GM18498 (cell line): ENCODE data around the gene KIFC3.
"Not testable (repeated sequence)": the region's sequence is repeated elsewhere in the genome, so short reads cannot be mapped to it uniquely, and the experiment has no call there.

ENCODE experiments used
- ATAC-seq: cut with Tn5 transposase; IDR thresholded peaks from one replicate; pipeline ENCODE4 v1.9.1; 2021; ENCODE audit warnings: mild to moderate bottlenecking, moderate library complexity; ENCODE audit not compliant: unreplicated experiment

The KIFC3 gene

GRCh38 chr16:57807252-57807967 lies 5.1 kb upstream of the KIFC3 start:
- no peak for ATAC-seq

- no peak for ATAC-seq
Measured at GRCh38 chr16:57805176-57805575, 2.9 kb upstream of the KIFC3 start.

DNA sequence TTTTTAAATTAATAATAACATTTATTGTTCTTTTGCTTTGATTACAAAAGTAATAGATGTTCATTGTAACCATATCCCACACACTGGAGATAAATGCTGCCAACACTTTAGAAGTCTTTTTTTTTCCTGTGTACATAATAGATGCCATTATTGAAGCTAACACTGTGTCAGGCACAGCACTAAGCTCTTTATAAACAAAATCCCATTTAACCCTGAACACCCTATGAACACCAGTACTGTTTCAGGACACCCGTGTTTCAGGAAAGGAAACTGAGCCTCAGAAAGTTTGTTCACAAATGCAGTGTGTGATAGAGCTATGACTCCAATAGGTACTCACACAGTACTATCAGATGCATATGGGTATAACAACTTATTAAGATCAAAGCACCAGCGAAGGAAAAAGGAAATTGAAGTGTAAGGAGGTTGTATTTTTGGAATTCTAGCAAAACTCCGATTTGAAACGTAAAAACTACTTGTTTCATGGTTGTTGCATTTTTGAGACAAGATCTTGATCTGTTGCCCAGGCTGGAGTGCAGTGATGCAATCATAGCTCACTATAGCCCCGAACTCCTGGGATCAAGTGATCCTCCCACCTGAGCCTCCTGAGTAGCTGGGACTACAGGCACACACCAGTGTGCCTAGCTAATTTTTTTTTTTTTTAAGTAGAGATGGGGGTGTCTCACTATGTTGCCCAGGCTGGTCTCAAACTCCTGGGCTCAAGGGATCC lies 2.0 kb upstream of the KIFC3 start:
- ATAC-seq, result no peak

DNA sequence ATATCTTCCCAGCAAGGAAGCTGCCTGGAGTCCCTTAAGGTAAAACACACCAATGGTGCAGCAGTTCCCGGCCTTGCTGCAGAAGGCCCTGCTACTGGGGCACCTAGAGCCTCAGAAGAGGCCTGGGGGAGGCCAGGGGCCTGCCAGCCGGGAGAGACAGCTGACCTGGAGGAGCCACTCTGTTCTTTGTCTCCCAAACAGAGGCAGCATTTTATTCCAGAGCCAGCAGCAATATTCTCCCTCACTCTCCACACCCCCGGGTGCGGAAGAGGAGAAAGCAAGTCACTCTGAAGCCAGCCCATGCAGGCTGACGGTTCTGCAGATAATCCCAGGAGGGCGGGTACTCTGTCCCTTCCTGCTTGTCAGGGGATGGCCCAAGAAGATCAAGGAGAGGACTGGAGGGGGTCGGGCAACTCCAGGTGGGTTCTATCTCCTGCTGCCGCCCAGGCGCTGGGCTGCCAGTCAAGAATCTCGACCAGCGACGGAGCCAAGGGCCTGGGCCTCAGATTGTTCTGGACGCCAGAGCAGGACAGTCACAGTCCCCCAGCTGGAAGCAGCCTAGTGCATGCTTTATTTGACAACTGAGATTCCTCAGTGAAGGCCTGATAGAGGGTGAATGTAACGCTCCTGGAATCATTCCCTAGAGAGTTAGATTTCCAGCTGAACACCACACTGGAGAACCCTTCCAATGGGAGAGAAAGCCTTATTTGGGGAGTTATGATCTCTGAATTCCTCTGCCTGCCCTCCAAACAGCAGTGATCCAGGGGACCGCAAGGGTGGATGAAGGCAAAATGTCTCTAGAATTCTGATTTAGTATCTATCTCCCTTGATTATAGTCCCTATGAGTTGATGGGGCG lies 1.1 kb upstream of the KIFC3 start:
- ATAC-seq, result no peak

GRCh38 chr16:57801809-57802340 lies 416 bp downstream of the KIFC3 start:
- ATAC-seq, result no peak

DNA sequence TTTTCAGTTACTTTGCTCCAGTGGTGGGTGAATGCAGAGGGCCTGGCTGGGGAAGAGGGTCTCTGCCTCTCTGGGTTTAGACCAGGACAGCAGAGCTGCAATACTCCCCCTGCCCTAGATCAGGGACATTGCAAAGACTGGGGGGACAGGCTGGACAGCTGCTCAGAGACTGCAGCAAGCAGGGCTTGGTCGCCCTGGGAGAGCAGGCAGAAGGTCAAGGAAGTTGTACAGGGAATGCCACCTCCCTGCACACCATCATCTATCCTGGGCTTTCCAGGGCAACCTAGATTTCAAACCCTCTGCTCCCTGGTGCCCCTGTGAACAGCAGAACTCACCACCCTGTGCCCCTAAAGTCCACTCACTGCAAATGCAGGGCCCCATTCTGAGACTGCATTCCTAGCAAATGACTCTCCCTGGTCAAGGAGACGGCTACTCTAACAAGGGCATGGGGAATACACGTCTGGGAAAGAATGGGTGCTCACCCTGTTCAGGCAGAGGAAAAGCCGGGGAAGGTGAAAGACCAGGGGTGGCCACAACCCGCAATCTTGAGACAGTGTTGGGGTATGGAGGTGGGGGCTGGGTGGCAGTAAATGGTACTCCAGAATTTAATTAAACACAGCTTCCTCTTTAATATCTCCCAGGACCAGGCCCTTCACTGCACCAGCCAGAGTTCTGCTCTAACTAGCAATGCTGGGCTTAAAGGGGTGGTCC lies 1.0 kb downstream of the KIFC3 start:
- ATAC-seq, result no peak

DNA sequence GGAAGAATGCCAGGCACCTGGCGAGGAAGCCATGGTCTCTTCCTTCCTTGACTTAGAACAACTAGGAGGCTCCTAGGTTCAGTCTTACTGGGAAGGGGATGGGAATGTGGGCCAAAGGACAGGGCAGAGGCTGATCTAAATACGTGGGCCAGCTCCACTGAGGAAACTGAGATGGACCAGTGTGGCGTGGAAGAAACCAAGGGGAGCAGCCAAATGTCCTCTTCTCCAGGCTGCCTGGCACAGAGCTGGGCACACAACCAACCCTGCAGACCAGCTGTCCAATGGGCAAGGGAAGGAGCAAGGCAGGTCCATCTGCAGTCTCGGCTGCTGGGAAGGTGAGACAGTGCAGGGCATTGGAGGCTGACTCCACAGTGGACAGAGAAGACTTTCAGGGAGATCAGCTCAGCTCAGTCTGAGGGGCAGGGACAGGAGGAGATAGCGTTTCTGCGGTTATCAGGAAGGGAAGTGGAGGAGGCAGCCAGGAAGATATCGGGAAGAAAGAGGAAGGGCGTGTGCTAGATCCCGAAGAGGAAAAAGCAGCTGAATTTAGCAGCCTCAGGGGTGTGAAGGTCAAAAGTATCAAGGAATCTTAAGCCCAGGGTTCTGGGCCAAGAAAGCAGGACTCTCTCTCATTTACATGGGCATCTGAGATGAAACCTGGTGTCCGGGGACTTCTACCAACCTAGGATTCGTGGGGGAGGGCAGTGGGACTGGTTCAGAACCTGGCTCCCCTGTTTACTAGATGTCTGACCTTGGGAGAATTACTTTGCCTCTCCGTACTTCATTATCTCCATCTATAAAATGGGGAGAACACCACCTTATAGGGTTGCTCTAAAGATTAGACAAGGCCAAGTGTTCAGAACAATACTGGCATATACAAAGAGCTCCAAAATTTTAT lies 1.8 kb downstream of the KIFC3 start:
- ATAC-seq, result no peak

- no peak for ATAC-seq
Measured at GRCh38 chr16:57799600-57800199, 2.6 kb downstream of the KIFC3 start.

- no peak for ATAC-seq
Measured at GRCh38 chr16:57798953-57799599, 3.2 kb downstream of the KIFC3 start.

DNA sequence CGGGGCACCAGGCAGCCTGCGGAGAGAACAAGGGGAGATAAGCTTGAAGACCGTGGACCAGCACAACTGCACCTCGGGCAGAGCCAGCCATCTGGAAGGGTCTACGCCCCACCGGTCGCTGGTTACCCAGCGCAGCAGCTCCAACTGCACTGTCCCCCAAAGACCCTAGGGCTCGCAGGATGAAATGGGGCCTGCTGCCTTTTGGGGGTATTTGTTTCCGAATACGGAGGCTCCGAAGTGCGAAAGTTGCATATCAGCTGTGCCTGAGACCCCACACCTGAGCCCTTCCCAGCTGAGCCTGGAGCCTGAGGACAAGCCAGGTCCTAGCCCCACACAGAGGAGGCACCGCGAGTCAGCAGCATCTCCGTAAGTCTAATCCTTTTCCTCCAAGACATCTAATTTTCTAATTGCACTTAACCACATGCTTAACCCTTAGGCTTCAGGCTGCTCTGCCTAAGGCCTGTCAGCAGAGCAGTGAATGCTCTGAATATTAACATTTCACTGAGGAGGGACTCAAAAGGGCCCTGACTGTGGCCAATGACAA lies 4.0 kb downstream of the KIFC3 start:
- no peak for ATAC-seq

GRCh38 chr16:57797526-57798266 lies 4.6 kb downstream of the KIFC3 start:
- no peak for ATAC-seq

DNA sequence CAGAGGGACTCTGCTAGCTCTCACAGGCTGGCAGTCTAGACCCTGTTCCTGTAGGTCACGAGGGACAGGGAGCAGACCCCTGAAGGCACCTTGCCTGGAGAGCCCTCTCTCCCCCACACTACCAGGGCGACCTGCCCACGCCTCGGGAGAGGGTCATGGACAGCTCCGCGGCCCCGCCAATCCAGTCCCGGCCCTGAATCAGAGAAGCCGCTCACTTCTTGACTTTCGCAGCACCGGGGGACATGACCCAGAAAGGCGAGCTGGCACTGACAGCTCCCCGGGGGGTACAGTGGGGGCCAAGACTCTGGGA lies 5.1 kb downstream of the KIFC3 start:
- ATAC-seq, result no peak

- not testable (repeated sequence) for ATAC-seq
Measured at GRCh38 chr16:57796014-57796413, 6.3 kb downstream of the KIFC3 start.

GRCh38 chr16:57795431-57795878 lies 6.8 kb downstream of the KIFC3 start:
- ATAC-seq, result no peak

DNA sequence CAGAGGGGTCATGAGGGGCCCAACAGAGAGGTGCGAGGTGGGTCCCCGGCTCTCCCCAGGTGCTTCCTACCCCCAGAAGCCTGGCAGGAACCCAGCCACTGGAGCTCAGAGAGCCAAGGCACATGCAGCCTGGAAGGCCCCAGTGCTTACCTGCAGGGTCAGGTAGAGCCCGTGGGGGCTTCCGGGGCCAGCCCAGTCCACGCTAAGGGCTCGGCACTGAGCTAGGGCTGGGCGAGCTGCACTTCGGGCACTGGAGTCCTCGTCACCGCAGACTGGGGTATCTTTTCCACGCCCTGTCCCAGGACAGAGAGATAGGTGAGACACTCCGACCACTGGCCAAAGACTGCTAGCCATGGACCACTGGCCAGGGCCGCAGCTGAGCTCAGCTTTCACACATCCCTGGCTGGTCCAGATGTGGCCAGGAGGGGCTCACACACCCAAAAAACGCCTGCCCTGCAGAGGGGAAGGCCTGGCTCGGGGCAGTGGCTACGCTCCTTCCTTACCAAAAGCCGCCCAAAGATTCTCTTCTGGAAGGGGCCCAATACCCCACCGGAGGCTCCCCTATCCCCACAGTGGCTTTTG lies 7.4 kb downstream of the KIFC3 start:
- ATAC-seq, result no peak

DNA sequence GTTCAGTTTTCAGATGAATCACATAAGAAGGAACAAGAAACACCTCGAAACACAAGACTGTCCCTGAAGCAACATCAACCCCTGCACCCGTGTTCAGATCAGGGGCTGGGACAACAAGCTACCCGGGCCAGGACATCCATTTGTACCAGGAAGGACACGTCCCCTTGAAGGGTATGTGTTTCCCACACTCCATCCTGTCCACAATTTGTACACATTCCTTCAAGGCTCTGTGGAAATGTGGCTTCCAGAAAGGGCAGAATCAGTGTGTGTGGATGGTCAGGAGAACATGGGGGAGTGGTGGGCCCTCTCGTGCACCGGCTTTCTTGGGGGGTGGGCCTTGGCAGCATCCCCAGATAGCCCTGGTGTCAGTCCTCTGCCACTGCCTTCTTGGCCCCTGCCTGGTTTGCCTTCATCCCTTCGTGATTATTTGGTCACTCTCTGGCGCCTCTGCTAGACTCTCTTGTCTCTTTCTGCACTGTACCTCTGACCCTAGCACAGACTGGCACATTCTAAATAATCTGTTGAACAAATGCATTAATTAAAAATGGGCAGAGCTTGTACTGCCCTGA lies 10.3 kb downstream of the KIFC3 start:
- ATAC-seq, result no peak

DNA sequence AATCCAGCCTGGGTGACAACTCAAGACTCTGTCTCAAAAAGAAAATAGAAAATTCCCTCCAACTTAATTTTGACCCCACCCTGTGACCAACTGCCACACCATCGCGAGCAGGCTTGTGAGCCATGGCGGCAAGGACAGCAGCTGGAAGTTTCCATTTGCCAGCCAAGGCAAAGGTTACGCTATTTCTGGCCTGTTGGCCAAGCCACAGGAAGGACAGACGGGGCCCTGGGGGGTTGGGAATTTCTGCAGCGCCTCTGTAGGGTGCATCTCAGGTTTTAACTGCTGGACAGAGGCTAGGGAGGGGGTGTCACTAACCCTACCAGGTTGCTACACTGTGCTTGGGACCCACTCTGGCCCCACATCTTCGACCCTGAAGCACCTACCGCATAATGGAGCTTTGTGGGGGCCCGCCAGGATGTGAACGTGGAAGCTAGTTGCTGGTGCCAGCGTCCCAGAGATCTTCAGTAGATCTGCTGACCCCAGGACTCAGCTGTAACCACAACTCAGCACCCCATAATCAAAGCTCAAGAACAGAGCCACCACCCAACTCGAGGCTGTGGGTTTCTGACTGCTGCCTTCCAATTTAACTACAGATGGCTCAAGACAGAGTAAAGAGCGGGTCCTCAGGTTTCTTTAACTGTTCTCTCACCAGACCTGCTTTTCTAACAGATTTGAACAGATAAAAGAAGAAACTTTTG lies 10.9 kb downstream of the KIFC3 start:
- no peak for ATAC-seq
